Neural crest cell (in vitro differentiated cells): ENCODE data around the gene IL1R2. TPM values are rescaled to one million over a fixed set of nuclear protein-coding genes. Genes with fewer than 3 reads are reported as not detected.
"Not testable (repeated sequence)": the region's sequence is repeated elsewhere in the genome, so short reads cannot be mapped to it uniquely, and the experiment has no call there.

Experiments
- DNase-seq: peaks from one replicate; pipeline ENCODE4 v3.0.0; 2021; ENCODE audit warnings: low read depth, mixed read lengths, low spot score
- H3K27ac Mint-ChIP-seq: one replicate; pipeline ENCODE4 v1.8.0; 2021; ENCODE audit warnings: mild to moderate bottlenecking, mixed read lengths; ENCODE audit not compliant: unreplicated experiment
- H3K27me3 Mint-ChIP-seq: 2 replicates; pipeline ENCODE4 v1.8.0; 2021; ENCODE audit warnings: low read depth, mild to moderate bottlenecking, mixed read lengths
- H3K36me3 Mint-ChIP-seq: 2 replicates; pipeline ENCODE4 v1.8.0; 2021; ENCODE audit warnings: low read depth, mild to moderate bottlenecking, mixed read lengths
- H3K4me1 Mint-ChIP-seq: 2 replicates; pipeline ENCODE4 v1.8.0; 2021; ENCODE audit warnings: mixed read lengths
- H3K4me3 Mint-ChIP-seq: one replicate; pipeline ENCODE4 v1.8.0; 2021; ENCODE audit warnings: mild to moderate bottlenecking, mixed read lengths
- H3K9me3 Mint-ChIP-seq: 2 replicates; pipeline ENCODE4 v1.8.0; 2021; ENCODE audit warnings: mixed read lengths
- CTCF ChIP-seq: fragments of 200-600 bp; sonication (generic); conservative IDR thresholded peaks from 2 replicates; pipeline ENCODE4 v1.5.0; 2021; ENCODE audit warnings: antibody characterized with exemption, mild to moderate bottlenecking
- total RNA-seq: library from RNA; stranded (reverse); gene quantifications from 2 replicates; pipeline ENCODE4 v1.2.1, GENCODE V29; 2021

IL1R2 gene
- total RNA-seq, 1 donor from 2014 or later: not detected

GRCh38 chr2:102066554-102066953 lies 74.8 kb downstream of the IL1R2 start:
- Mint-ChIP-seq H3K27me3 (peaks cover 12% of the 10 kb centered on the region), H3K4me1 (peaks cover 18% of the 10 kb centered on the region), H3K27ac (no peak overlapping the region), H3K9me3 (peaks cover 3% of the 10 kb centered on the region), H3K4me3 (no peak overlapping the region), H3K36me3 (no peaks in the 10 kb centered on the region)
- no peak for TF ChIP-seq CTCF
- DNase-seq: no peak

- not testable (repeated sequence) for DNase-seq, H3K9me3 Mint-ChIP-seq, H3K27ac Mint-ChIP-seq, H3K4me1 Mint-ChIP-seq, H3K4me3 Mint-ChIP-seq, H3K36me3 Mint-ChIP-seq
- H3K27me3 Mint-ChIP-seq: peaks cover 12% of the 10 kb centered on the region
Measured at GRCh38 chr2:102068126-102068525, 76.4 kb downstream of the IL1R2 start.

- Mint-ChIP-seq H3K4me1 (peaks cover 2% of the 10 kb centered on the region), H3K9me3 (peaks cover 3% of the 10 kb centered on the region), H3K36me3 (no peaks in the 10 kb centered on the region), H3K27me3 (peaks cover 9% of the 10 kb centered on the region), H3K4me3 (no peak overlapping the region), H3K27ac (no peak overlapping the region)
- no peak for DNase-seq
- TF ChIP-seq CTCF: no peak
Measured at GRCh38 chr2:102069311-102069974, 77.7 kb downstream of the IL1R2 start.

GRCh38 chr2:102070058-102070642 lies 78.4 kb downstream of the IL1R2 start:
- Mint-ChIP-seq H3K4me3 (no peak overlapping the region), H3K36me3 (no peaks in the 10 kb centered on the region), H3K27me3 (peaks cover 9% of the 10 kb centered on the region), H3K9me3 (peaks cover 3% of the 10 kb centered on the region), H3K4me1 (no peaks in the 10 kb centered on the region), H3K27ac (no peak overlapping the region)
- DNase-seq: no peak
- TF ChIP-seq CTCF: no peak

- Mint-ChIP-seq H3K27me3 (no peaks in the 10 kb centered on the region), H3K9me3 (peaks cover 3% of the 10 kb centered on the region), H3K4me1 (no peaks in the 10 kb centered on the region), H3K27ac (no peak overlapping the region), H3K36me3 (no peaks in the 10 kb centered on the region), H3K4me3 (no peak overlapping the region)
- no peak for TF ChIP-seq CTCF
- DNase-seq: no peak
Measured at GRCh38 chr2:102072741-102073140, 81.0 kb downstream of the IL1R2 start.

- peaks cover 3% of the 10 kb centered on the region for H3K9me3 Mint-ChIP-seq
- no peak for TF ChIP-seq CTCF
- no peaks in the 10 kb centered on the region for H3K4me1 Mint-ChIP-seq
- no peak overlapping the region for H3K4me3 Mint-ChIP-seq
- H3K27ac Mint-ChIP-seq: no peak overlapping the region
- no peaks in the 10 kb centered on the region for H3K27me3 Mint-ChIP-seq
- no peak for DNase-seq
- no peaks in the 10 kb centered on the region for H3K36me3 Mint-ChIP-seq
Measured at GRCh38 chr2:102073168-102073724, 81.5 kb downstream of the IL1R2 start.
